OCI-LY1 (cell line): ENCODE data around the gene MBOAT2.

Experiments used
- H2AFZ ChIP-seq: fragments of 200-600 bp; sonication (generic), shearing (Covaris generic); 2 replicates; pipeline ENCODE4 v1.6.0; 2014; ENCODE audit warnings: antibody characterized with exemption, mild to moderate bottlenecking, low read length
- H3F3A ChIP-seq: fragments of 200-600 bp; sonication (generic), shearing (Covaris generic); 2 replicates; pipeline ENCODE4 v1.6.0; 2014; ENCODE audit warnings: mild to moderate bottlenecking, antibody characterized with exemption, low read length, moderate library complexity; ENCODE audit not compliant: insufficient read depth
- H3K27ac ChIP-seq: fragments of 200-600 bp; sonication (generic); 2 replicates; pipeline ENCODE4 v1.5.1; 2014; ENCODE audit warnings: low read length, mixed run types, mild to moderate bottlenecking, low read depth; ENCODE audit not compliant: poor library complexity, severe bottlenecking
- H3K27me3 ChIP-seq: fragments of 200-600 bp; sonication (generic); 2 replicates; pipeline ENCODE4 v1.6.0; 2014; ENCODE audit warnings: antibody characterized with exemption, mild to moderate bottlenecking, low read length, moderate library complexity; ENCODE audit not compliant: insufficient read depth
- H3K36me3 ChIP-seq: fragments of 200-600 bp; sonication (generic); 2 replicates; pipeline ENCODE4 v1.6.1; 2014; ENCODE audit warnings: mild to moderate bottlenecking, antibody characterized with exemption, low read length, moderate library complexity, mixed read lengths; ENCODE audit not compliant: insufficient read depth
- H3K4me1 ChIP-seq: fragments of 200-600 bp; sonication (generic); 2 replicates; pipeline ENCODE4 v1.5.1; 2014; ENCODE audit warnings: mild to moderate bottlenecking, low read length, moderate library complexity; ENCODE audit not compliant: insufficient read depth, severe bottlenecking
- H3K4me2 ChIP-seq: fragments of 200-600 bp; sonication (generic), shearing (Covaris generic); 2 replicates; pipeline ENCODE4 v1.6.1; 2014; ENCODE audit warnings: low read length
- H3K4me3 ChIP-seq: fragments of 200-600 bp; sonication (generic); 2 replicates; pipeline ENCODE4 v1.5.1; 2014; ENCODE audit warnings: low read length, low read depth, mild to moderate bottlenecking, mixed read lengths; ENCODE audit not compliant: poor library complexity, severe bottlenecking
- H3K79me2 ChIP-seq: fragments of 200-600 bp; shearing (Covaris generic); 2 replicates; pipeline ENCODE4 v1.6.1; 2016; ENCODE audit warnings: mixed run types, low read length, mixed read lengths; ENCODE audit not compliant: insufficient read depth
- H3K9ac ChIP-seq: fragments of 200-600 bp; sonication (generic), shearing (Covaris generic); 2 replicates; pipeline ENCODE4 v1.6.1; 2014; ENCODE audit warnings: mild to moderate bottlenecking, low read length, mixed read lengths
- H3K9me2 ChIP-seq: fragments of 200-600 bp; sonication (generic), shearing (Covaris generic); 2 replicates; pipeline ENCODE4 v1.6.1; 2014; ENCODE audit warnings: low read depth, mild to moderate bottlenecking, low read length, mixed read lengths
- H3K9me3 ChIP-seq: fragments of 200-600 bp; shearing (Covaris generic); 2 replicates; pipeline ENCODE4 v1.6.1; 2014; ENCODE audit warnings: low read length, mixed read lengths
- H4K20me1 ChIP-seq: fragments of 200-600 bp; sonication (generic), shearing (Covaris generic); 2 replicates; pipeline ENCODE4 v1.6.0; 2016; ENCODE audit warnings: mild to moderate bottlenecking, low read length; ENCODE audit not compliant: insufficient read depth
- CTCF ChIP-seq: fragments of 200-600 bp; sonication (generic), shearing (Covaris generic); IDR thresholded peaks from 2 replicates; pipeline ENCODE4 v1.5.1; 2017; ENCODE audit warnings: mild to moderate bottlenecking, antibody characterized with exemption, low read length, moderate library complexity, mixed read lengths
- EZH2 ChIP-seq: fragments of 200-600 bp; sonication (generic), shearing (Covaris generic); IDR thresholded peaks from 2 replicates; pipeline ENCODE4 v1.8.0; 2017; ENCODE audit warnings: borderline replicate concordance, mixed run types, mild to moderate bottlenecking, antibody characterized with exemption, low read length, moderate library complexity, mixed read lengths

Gene MBOAT2

DNA sequence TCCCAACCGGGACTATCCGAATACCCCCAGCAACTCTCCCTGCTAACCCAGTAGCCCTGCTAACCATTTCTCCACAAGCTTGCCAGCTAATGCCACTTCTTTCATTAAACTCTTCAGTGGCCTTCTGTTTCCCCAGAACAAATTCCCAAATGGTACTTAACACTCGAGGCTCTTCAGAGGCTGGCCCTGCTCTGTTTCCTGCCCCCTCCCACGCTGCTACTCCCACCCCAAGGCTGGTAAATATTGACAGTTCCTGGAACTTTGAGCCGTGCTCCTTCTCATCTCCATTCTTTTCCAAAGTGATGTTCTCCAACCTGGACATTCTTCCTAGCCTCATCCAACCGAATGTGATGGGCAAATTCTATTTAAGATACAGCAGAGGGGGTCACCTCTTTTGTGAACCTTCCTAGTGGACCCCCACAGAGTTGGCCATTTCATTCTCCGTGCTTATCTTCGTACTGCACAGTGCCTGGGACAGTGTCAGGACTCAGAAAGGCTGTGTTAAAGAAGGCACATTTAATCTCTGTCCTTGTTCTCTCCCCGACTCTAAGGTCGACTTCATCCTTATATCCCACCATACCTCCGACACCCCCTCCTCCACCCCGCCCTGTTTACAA is 162.9 kb downstream of the MBOAT2 start:
- H3K27me3 ChIP-seq, result no peaks in the 10 kb centered on the region; the same call in 1 of the 2 replicates
- no peaks in the 10 kb centered on the region for H3K36me3 ChIP-seq
- H3F3A ChIP-seq, result no peaks in the 10 kb centered on the region
- H3K4me1 ChIP-seq, result peaks cover 11% of the 10 kb centered on the region
- no peak overlapping the region for H3K27ac ChIP-seq
- no peaks in the 10 kb centered on the region for H3K9me3 ChIP-seq
- no peaks in the 10 kb centered on the region for H3K9me2 ChIP-seq
- TF ChIP-seq EZH2, result no peak
- TF ChIP-seq CTCF, result no peak
- no peaks in the 10 kb centered on the region for H3K79me2 ChIP-seq
- no peak overlapping the region for H2AFZ ChIP-seq
- no peaks in the 10 kb centered on the region for H4K20me1 ChIP-seq
- H3K9ac ChIP-seq, result no peak overlapping the region
- no peak overlapping the region for H3K4me2 ChIP-seq
- H3K4me3 ChIP-seq, result no peak overlapping the region

DNA sequence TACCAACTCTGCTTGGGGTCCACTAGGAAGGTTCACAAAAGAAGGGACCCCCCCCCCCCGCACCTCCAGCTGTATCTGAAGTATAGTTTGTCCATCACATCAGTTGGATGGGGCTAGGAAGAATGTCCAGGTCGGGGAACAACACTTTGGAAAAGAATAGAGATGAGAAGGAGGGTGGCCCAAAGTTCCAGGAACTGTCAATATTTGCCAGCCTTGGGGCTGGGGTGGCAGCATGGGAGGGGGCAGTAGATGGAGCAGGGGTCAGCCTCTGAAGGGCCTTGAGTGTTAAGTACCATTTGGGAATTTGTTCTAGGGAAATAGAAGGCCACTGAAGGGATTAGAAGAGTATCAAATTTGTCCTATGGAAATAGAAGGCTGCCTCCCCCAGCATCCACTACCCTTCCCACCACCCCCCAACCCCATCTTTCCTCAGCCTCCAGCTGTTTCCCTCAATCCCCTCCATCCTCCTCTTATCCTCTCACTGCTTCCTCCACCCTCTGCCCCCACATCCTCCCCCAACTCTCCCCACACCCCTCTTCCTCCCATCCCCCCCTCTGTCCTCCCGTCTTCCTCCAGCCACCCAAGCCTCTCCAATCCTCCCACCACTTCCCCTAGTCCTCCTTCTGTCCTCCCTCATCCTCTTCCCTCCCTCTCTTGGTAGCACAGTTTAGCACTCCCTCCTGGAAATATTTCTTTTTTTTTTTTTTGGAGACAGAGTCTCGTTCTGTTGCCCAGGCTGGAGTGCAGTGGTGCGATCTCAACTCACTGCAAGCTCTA is 164.1 kb downstream of the MBOAT2 start:
- Histone ChIP-seq H3K9me3 (no peaks in the 10 kb centered on the region), H3F3A (no peaks in the 10 kb centered on the region), H2AFZ (no peak overlapping the region), H3K36me3 (no peaks in the 10 kb centered on the region), H3K9me2 (no peaks in the 10 kb centered on the region), H4K20me1 (no peaks in the 10 kb centered on the region), H3K27me3 (no peaks in the 10 kb centered on the region; the same call in 1 of the 2 replicates), H3K79me2 (0 out of 2 replicates have a peak, but pooled peaks cover 2% of the 10 kb centered on the region), H3K4me2 (no peak overlapping the region), H3K4me3 (no peak overlapping the region), H3K27ac (no peak overlapping the region), H3K4me1 (peaks cover 14% of the 10 kb centered on the region), H3K9ac (no peak overlapping the region)
- TF ChIP-seq CTCF (no peak), EZH2 (no peak)

- H4K20me1 ChIP-seq, result no peaks in the 10 kb centered on the region
- no peak overlapping the region for H3K9ac ChIP-seq
- H3K9me3 ChIP-seq, result no peaks in the 10 kb centered on the region
- H3K4me1 ChIP-seq, result peaks cover 14% of the 10 kb centered on the region
- peak overlapping the region; percentile 84 for H3K4me3 ChIP-seq
- H3K79me2 ChIP-seq, result peaks cover 7% of the 10 kb centered on the region; the same call in 1 of the 2 replicates
- H3K36me3 ChIP-seq, result no peaks in the 10 kb centered on the region
- peak overlapping the region; percentile 47 for H3K4me2 ChIP-seq
- TF ChIP-seq EZH2 (no peak), CTCF (no peak)
- no peaks in the 10 kb centered on the region; the same call in 1 of the 2 replicates for H3K27me3 ChIP-seq
- H3K9me2 ChIP-seq, result no peaks in the 10 kb centered on the region
- H3F3A ChIP-seq, result no peaks in the 10 kb centered on the region
- H3K27ac ChIP-seq, result no peak overlapping the region
- H2AFZ ChIP-seq, result no peak overlapping the region; the same call in 1 of the 2 replicates
Observed at GRCh38 chr2:8837795-8838140, 165.7 kb downstream of the MBOAT2 start.
